HG02852 (cell line): ENCODE measurements around the gene CUTA.
A peak's percentile ranks its signal among the peaks of the same experiment; 100 is the strongest.
"Not testable (repeated sequence)": the region's sequence is repeated elsewhere in the genome, so short reads cannot be mapped to it uniquely, and the experiment has no call there.

Experiments
- ATAC-seq: cut with Tn5 transposase; IDR thresholded peaks from one replicate; pipeline ENCODE4 v1.9.1; 2021; ENCODE audit warnings: mild to moderate bottlenecking, moderate library complexity; ENCODE audit not compliant: unreplicated experiment

Gene CUTA

DNA sequence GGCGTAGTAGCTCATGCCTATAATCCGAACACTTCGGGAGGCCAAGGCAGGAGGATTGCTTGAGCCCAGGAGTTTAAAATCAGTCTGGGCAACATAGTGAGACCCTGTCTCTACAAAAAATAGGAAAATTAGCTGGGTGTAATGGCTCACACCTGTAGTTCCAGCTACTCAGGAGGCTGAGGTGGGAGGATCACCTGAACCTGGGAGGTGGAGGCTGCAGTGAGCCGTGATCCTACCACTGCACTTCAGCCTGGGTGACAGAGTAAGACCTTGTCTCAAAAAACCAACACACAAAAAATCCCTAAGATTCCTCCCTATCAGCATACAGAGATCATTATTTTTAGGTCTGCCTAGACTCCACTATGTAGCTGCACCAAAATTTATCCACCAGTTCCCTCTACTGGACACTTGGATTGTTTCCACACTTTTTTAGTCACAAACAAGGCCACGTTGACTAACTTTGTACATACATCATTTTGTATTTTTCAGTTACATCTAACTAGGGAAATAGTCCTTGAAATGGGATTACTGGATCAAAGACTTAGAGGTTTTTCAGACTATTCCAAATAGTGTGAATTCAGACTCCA, 10.7 kb downstream of the CUTA start:
- no peak for ATAC-seq

DNA sequence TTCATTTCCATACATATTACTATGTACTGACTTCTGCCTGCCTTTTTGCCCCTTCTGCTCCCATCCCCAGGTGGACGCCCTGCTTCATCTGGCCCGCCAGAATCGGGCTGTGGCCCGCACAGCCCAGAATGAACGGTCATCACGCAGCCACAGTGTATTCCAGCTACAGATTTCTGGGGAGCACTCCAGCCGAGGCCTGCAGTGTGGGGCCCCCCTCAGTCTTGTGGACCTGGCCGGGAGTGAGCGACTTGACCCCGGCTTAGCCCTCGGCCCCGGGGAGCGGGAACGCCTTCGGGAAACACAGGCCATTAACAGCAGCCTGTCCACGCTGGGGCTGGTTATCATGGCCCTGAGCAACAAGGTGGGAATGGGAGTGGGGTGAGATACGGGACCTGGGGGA, 11.8 kb downstream of the CUTA start:
- ATAC-seq: no peak

DNA sequence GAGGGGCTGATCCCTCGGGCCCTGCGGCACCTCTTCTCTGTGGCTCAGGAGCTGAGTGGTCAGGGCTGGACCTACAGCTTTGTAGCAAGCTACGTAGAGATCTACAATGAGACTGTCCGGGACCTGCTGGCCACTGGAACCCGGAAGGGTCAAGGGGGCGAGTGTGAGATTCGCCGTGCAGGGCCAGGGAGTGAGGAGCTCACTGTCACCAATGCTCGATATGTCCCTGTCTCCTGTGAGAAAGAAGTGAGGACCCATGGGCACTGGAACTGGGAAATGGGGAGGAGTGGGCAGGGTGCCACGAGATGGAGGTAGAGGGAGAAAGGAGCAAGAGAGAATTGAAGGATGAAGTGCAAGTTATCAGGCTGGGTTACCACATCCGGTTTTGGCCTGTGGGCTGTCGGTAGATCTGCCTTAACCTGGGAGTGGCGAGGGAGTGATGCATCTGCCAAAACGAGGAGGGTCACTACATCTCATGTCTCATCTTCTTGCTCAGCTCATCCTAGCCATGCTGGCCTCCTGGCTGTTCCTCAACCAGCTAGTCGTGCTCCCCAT, 12.4 kb downstream of the CUTA start:
- no peak for ATAC-seq

DNA sequence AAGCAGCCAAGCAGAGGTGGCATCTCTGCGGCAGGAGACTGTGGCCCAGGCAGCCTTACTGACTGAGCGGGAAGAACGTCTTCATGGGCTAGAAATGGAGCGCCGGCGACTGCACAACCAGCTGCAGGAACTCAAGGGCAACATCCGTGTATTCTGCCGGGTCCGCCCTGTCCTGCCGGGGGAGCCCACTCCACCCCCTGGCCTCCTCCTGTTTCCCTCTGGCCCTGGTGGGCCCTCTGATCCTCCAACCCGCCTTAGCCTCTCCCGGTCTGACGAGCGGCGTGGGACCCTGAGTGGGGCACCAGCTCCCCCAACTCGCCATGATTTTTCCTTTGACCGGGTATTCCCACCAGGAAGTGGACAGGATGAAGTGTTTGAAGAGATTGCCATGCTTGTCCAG, 13.0 kb downstream of the CUTA start:
- no peak for ATAC-seq

DNA sequence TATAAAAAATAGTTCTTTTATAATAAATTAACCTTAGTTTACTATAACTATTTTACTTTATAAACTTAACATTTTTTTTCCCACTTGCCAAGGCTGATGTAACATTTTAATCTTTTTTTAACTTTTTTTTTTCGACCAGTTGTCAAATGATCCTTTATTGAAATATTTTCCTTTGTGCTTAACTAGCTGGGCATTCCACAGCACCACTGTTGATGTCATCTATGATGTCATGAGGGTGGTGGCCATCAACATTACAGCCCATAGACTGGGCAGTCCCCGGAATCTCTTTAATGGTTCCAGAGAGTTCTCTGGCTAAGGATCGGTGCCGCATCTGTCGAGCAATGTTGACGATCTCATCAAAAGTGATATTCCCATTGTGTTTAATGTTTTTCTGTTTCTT, 18.0 kb downstream of the CUTA start:
- not testable (repeated sequence) for ATAC-seq

DNA sequence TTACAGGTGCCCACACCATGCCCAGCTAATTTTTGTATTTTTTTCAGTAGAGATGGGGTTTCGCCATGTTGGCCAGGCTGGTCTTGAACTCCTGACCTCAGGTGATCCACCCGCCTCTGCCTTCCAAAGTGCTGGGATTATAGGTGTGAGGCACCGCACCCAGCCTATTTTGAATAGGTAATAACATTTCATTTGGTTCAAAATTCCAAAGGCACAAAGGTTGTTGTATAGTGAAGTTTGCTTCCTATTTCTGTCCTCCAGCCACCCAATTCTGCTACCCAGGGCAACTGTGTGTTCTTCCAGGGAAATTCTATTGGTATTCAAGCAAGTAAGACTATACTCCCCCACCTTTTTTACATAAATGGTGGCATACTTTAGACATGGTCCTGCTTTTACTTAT, 19.3 kb downstream of the CUTA start:
- not testable (repeated sequence) for ATAC-seq

DNA sequence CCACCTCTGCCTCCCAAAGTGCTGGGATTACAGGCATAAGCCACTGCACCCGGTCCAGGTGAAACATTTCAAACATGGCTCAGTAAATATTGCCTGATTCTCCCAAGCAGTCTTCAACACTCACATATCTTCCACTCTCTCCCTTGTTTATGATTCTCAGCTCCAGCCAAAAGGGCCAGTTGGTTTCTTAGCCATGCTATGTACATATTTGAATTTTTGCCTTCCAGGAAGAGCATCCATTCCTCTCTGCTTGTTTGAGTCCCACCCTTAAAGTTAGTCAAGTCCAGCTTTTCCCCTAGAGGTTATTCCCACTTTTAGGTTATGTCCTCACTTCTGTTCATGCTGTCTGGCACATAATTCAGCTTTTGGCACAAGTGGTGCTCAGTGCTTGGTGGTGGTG, 20.4 kb downstream of the CUTA start:
- no peak for ATAC-seq

DNA sequence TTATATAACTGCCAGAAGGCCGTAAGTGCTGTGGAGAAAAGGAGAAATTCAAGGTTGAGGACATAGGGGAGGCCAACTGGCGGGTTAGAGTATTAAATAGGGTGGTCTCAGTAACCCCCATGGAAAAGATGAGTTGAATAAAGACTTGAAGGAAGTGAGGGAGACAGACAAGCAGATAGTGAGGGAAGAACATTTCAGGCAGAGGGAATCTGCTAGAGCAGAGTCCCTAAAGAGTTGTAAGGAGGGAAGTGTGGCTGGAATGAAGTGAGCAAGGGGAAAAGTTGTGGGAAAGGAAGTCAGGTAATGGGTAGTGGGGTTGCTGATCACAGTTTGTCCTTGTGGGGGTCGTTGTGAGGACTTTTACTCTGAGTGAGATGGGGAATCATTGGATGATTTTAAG, 24.9 kb downstream of the CUTA start:
- no peak for ATAC-seq

DNA sequence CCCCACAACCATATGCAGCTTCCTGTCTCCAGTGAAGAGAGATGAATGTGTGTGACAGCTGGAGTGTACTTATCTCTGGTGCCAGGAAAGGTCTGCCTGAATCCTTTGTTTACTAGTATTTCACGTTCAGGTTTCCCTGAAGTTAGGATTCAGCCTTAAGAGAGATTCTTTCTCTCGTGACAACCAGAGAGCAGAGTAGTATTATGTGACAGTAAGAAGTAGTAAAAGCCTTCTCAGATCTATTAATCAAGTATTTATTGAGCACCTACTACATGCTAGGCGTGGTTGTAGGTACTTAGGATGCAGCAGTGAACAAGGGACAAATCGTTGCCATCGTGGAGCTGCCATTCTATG, 25.3 kb downstream of the CUTA start:
- ATAC-seq: no peak

DNA sequence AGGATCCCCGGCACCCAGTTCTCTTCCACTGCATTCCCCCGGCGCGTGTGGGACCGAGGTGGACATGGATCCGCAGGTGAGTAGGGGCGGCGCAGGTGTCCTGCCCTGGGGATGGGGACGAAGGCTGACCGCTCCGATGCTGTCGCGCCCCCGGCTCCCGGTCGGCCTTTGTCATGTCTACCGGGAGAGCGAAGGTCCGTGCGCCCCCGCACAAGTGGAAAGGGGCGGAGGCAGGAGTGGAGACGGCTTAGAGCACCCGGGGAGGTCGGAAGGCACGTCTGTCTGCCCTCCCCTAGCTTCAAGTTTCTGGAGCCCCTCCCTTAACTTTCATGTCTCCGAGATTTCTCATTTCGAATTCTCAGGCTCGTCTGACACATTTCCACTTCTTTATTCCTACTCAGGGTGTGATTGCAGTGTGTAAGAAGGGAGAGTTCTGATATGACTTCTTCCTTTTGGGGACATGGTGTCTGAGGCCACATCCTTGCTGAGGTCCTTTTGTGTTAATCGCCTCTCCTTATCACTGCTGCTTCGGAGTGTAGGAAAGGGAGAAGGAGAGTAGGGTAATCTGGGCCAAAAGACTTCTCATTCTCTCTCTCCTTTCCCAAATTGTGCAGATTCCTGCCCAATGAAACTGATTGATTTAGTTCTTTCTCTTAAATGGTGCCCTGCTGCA, 25.8 kb downstream of the CUTA start:
- peak; percentile 16 for ATAC-seq

DNA sequence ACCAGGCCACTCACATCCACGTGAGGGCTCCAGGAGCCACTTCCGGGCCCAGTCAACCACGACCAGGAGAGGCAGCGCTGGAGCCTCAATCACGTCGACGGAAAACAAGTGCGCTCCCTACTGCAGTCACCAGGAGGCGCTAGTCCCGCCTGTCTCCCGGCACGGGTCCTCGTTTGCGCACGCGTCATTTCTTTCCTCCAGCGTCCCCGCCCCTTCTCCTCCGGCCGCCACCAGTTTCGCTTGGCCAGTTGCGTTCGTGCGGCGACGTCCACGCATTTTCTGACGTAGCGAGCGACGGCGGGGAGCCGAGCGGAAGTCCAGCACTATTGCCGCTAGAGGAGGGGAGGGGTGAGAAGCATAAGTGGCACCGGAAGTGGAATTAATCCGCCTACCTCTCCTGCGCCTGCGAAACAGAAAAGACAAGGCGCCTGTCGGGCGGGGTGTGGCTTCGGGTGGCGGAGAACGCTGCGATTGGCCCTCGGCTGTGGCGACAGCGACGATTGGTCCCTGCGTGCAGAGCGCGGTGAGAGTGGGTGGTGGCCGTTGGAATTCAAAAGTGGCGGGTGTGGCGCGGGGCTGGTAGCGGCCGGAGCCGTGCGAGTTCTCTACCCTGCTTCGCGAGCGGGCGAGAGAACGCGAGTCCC, 26.5 kb downstream of the CUTA start, which contains the start of gene KIFC1:
KIFC1 (plus strand) TSS at position 546 of the 644 bp plus-strand sequence. CDS start 163 bp downstream, outside the sequence.
- peak; percentile 87 for ATAC-seq

DNA sequence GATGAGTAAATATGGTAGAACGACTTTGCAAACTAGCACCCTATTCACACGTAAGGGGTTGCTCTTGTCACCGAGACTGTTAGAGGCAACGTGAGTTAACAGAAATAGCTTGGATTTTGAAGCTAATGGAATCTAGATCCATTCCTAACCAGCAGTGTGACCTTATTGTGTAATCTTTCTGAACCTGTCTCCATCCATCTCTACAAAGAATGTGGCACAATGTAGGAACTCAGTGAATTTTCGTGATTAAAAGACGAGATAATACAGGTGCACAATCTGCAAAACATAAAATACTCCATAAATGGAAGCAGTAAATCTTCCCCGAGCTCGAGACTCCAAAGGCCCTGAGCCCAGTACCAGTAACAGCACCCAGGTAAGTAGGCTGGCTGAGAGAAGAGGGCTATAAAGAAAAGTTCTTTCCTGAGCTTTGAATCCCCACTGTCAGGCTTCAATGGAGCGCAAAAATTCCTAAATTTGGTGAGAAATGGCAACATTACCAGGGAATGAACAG, 27.1 kb downstream of the CUTA start:
- no peak for ATAC-seq

DNA sequence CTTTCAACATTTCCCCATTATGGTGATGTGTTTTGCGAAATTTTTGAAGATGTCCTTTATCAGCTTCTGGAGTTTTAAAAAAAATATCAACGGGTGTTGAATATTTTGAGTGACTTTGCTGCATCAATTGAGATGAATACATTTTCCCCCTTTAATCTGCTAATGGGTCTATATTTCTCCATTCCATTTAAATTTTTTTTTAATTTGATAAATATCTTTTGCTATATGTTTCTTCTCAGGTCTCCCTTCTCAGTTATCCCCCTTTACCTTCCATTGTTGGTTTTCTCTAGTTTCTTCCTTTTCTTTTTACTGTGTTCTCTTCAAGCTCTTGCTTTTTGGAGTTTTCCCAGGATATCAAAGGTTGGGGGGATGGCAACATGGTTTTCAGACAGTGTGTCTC, 27.7 kb downstream of the CUTA start:
- ATAC-seq: no peak

DNA sequence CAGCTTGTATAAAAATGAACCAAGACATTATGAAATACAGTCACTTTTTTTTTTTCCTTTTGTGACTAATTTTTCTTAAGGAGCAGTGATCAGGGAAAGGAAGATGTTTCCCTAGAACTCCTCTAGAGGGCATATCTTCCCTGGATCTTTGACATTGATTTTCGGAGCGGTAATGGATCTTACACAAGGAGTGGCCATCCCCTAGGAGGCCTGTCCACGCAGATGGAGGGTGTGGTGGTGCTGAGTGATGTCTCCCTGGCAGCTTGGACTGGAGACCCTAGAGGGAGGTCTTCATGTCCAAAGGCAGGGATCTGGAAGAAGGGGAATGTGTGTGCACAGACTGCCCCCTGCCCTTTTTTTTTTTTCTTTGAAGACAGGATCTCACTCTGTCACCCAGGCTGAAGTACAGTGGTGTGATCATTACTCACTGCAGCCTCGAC, 33.3 kb downstream of the CUTA start:
- ATAC-seq: no peak

DNA sequence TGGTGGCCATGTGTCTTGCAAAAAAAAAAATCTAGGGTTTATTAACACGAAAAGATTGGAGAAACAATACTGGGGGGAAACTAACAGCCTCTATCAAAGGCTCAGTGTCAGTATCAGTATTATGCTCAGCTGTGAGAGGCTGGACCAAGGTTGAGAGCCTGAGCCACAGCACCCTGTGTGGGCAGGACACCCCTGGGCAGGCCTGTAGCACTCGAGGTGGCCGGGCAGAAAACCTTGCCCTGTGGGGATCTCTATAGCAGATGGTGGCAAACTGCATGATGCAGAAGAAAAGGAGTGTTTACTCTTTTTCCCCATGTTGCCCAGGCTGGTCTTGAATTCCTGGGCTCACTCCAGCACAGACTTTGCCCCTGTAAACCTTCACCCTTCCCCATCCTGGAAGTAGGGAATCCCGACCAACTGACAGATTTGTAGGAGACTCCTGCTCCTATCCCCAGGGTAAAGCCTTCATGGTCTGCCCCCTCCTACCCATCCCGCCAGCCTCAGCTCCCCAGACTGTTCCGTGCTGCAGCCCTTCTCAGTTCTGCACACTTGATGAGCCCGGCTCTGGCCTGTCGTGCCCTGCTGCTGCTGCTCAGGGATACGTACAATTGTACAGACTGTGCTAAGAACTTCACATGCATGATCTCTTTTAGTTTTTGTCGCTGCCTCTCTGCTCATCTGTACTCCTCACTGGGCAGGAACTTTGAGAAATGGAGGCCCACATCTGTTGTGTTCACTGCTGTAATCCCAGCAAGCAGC, 34.3 kb downstream of the CUTA start:
- ATAC-seq: no peak

DNA sequence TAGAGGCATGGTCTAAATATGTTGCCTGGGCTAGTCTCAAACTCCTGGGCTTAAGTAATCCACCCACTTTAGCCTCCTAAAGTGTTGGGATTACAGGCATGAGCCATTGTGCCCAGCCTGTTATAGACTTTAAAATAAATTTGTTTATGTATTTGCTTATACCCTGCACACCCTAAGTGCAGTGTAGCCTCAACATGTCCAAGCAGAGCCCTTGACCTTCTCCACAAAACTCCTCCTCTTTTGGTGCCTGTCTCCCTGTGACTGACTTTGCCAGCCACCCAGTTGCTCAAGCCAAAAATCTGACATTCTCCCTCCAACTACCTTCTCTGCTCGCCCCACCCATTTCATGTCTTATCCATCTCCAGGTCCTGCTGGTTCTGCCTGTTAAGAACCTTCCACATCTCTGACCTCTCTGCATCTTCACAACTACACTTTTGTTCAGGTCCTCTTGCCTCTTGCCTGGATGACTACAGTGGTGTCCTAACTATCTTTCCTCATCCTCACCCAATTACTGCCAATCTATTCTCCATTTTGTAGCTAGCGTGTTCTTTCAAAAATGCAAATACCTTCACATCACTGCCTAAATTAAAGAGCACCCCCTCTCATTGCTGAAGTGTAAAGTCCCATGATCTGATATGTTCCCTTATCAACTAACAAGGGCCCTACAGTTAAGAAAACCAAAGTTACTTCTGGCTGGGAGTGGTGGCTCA, 37.5 kb downstream of the CUTA start:
- no peak for ATAC-seq

DNA sequence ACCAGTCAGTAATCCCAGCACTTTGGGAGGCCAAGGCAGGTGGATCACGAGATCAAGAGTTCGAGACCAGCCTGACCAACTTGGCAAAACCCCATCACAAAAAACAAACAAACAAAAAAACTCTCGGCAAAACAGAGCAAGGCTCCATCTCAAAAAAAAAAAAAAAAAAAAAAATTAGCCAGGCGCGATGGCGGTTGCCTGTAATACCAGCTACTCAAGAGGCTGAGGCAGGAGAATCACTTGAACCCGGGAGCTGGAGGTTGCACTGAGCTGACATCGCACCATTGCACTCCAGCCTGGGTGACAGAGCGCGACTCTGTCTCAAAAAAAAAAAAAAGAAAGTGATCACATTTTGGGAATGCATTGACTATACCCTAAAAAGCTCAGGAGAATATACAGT, 38.7 kb downstream of the CUTA start:
- not testable (repeated sequence) for ATAC-seq

DNA sequence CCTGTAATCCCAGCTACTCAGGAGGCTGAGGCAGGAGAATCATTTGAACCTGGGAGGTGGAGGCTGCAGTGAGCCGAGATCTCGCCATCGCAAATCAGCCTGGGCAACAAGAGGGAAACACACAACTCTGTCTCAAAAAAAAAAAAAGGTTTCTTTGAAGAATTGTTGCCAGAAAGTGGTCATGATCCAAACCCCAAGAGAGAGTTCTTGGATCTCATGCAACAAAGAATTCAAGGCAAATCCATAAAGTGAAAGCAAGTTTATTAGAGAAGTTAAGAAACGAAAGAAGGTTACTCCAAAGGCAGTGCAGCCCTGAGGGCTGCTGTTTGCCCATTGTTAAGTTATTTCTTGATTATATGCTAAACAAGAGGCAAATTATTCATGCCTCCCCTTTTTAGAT, 40.7 kb downstream of the CUTA start:
- no peak for ATAC-seq

DNA sequence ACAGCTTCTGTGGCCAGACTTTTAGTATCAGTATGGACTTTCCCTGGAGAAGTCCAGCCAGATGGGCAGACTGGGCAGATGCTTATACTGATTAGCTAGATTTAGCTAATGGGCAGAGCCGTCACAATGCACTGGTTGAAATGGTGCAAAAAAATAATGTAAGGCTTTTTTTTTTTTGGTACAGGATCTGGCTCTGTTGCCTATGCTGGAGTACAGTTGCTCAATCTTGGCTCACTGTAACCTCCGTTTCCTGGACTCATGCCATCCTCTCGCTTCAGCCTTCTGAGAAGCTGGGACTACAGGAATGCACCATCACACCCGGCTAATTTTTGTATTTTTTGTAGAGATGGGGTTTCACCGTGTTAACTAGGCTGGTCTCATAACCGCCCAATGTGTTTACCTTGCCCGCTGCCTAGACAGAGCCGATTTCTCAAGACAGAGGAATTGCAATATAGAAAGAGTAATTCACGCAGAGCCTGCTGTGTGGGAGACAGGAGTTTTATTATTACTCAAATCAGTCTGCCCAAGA, 42.7 kb downstream of the CUTA start:
- no peak for ATAC-seq
